Liver (tissue), 9 donors: ENCODE measurements around the gene UGT1A9. TPM values are rescaled to one million over a fixed set of nuclear protein-coding genes. Genes with fewer than 3 reads are reported as not detected.

Experiments used
- DNase-seq: peaks from one replicate; pipeline ENCODE4 v3.0.0-alpha.2; 2017; ENCODE audit warnings: low spot score
- H3K27ac ChIP-seq, 2 donors: one replicate each; pipeline ENCODE4 v1.7.0; 2013; ENCODE audit warnings: inconsistent platforms in 2 of 2, low read length in 2 of 2, control low read depth in 1 of 2, low read depth in 1 of 2, mild to moderate bottlenecking in 1 of 2
- H3K27me3 ChIP-seq, 4 donors: one replicate each; pipeline versions ENCODE4 v1.6.1 to v1.7.0; 2013; ENCODE audit warnings: low read length in 3 of 4, inconsistent platforms in 1 of 4, mild to moderate bottlenecking in 1 of 4, moderate library complexity in 1 of 4; ENCODE audit not compliant: control insufficient read depth in 4 of 4, insufficient read depth in 4 of 4
- H3K36me3 ChIP-seq, 4 donors: one replicate each; pipeline versions ENCODE4 v1.6.1 to v1.7.0; 2013; ENCODE audit warnings: low read length in 3 of 4, mild to moderate bottlenecking in 3 of 4, low read depth in 1 of 4, moderate library complexity in 1 of 4; ENCODE audit not compliant: control insufficient read depth in 4 of 4, insufficient read depth in 3 of 4
- H3K4me1 ChIP-seq, 4 donors: one replicate each; pipeline versions ENCODE4 v1.6.1 to v1.7.0; 2013; ENCODE audit warnings: low read length in 3 of 4, mild to moderate bottlenecking in 3 of 4, moderate library complexity in 1 of 4; ENCODE audit not compliant: control insufficient read depth in 4 of 4, insufficient read depth in 4 of 4
- H3K4me3 ChIP-seq, 3 donors: one replicate each; pipeline versions ENCODE4 v1.6.1 to v1.7.0; 2013; ENCODE audit warnings: low read length in 3 of 3, control low read depth in 1 of 3, low read depth in 1 of 3, mild to moderate bottlenecking in 1 of 3
- H3K9ac ChIP-seq, 2 donors: one replicate each; pipeline ENCODE4 v1.7.0; 2013; ENCODE audit warnings: low read length in 2 of 2, mild to moderate bottlenecking in 2 of 2, moderate library complexity in 2 of 2, control low read depth in 1 of 2, low read depth in 1 of 2
- H3K9me3 ChIP-seq, 4 donors: one replicate each; pipeline versions ENCODE4 v1.6.1 to v1.7.0; 2013; ENCODE audit warnings: low read length in 3 of 4; ENCODE audit not compliant: control insufficient read depth in 4 of 4
- EGR1 ChIP-seq, 2 donors: IDR thresholded peaks; 2 replicates each; pipeline ENCODE4 v1.6.1; 2016 to 2018; ENCODE audit warnings: antibody characterized with exemption in 2 of 2, low read depth in 2 of 2
- FOXA1 ChIP-seq: IDR thresholded peaks from 2 replicates; pipeline ENCODE4 v1.6.1; 2016; ENCODE audit warnings: antibody characterized with exemption
- FOXA2 ChIP-seq: IDR thresholded peaks from 2 replicates; pipeline ENCODE4 v1.6.1; 2016; ENCODE audit warnings: antibody characterized with exemption
- GABPA ChIP-seq, 2 donors: IDR thresholded peaks in 1 of 2; conservative IDR thresholded peaks in 1 of 2; 2 replicates each; pipeline ENCODE4 v1.6.1; 2016; ENCODE audit warnings: antibody characterized with exemption in 2 of 2, mild to moderate bottlenecking in 1 of 2, moderate library complexity in 1 of 2
- HNF4A ChIP-seq, 2 donors: conservative IDR thresholded peaks; 2 replicates each; pipeline ENCODE4 v1.6.1; 2016; ENCODE audit warnings: antibody characterized with exemption in 2 of 2, mild to moderate bottlenecking in 2 of 2
- HNF4G ChIP-seq: IDR thresholded peaks from 2 replicates; pipeline ENCODE4 v1.6.1; 2016; ENCODE audit warnings: antibody characterized with exemption
- JUND ChIP-seq, 2 donors: IDR thresholded peaks; 2 replicates each; pipeline ENCODE4 v1.6.1; 2016; ENCODE audit warnings: antibody characterized with exemption in 2 of 2
- NR2F2 ChIP-seq: IDR thresholded peaks from 2 replicates; pipeline ENCODE4 v1.6.1; 2016; ENCODE audit warnings: antibody characterized with exemption
- RAD21 ChIP-seq, 2 donors: IDR thresholded peaks; 2 replicates each; pipeline ENCODE4 v1.6.1; 2016; ENCODE audit warnings: antibody characterized with exemption in 2 of 2, mild to moderate bottlenecking in 2 of 2
- RXRA ChIP-seq, 2 donors: IDR thresholded peaks; 2 replicates each; pipeline ENCODE4 v1.6.1; 2017 to 2018; ENCODE audit warnings: antibody characterized with exemption in 2 of 2, mild to moderate bottlenecking in 1 of 2
- SP1 ChIP-seq: IDR thresholded peaks from 2 replicates; pipeline ENCODE4 v1.6.1; 2018; ENCODE audit warnings: antibody characterized with exemption, mild to moderate bottlenecking
- TAF1 ChIP-seq: conservative IDR thresholded peaks from 2 replicates; pipeline ENCODE4 v1.6.1; 2016; ENCODE audit warnings: antibody characterized with exemption, mild to moderate bottlenecking
- YY1 ChIP-seq: IDR thresholded peaks from 2 replicates; pipeline ENCODE4 v1.6.1; 2016; ENCODE audit warnings: antibody characterized with exemption, mild to moderate bottlenecking
- WGBS: extraction: QIAGEN DNeasy Blood & Tissue Kit; methylation state at CpG from one replicate; pipeline ENCODE4 v1.1.7; 2013; 5-methylcytosine and 5-hydroxymethylcytosine counted together
- polyA plus RNA-seq, 2 donors: library from polyadenylated mRNA; stranded (reverse) in 1 of 2; unstranded in 1 of 2; fragments of 200-250 nt in 1 of 2; fragments of >200 nt in 1 of 2; fragmentation: Nextera tagmentation in 1 of 2; extraction: Ambion mirVana in 1 of 2; gene quantifications; one replicate each; pipeline versions ENCODE4 v1.2.1 to v1.2.3, GENCODE V29; 2013 to 2015
- total RNA-seq, 2 donors: library from RNA; depleted of rRNA; stranded (reverse); fragments of >200 nt; gene quantifications; one replicate each; pipeline ENCODE4 v1.2.3, GENCODE V29; 2014
- TF ChIP-seq, protein P1 (sequence below): IDR thresholded peaks from 2 replicates; pipeline ENCODE4 v1.6.1; 2016; ENCODE audit warnings: antibody characterized with exemption
- TF ChIP-seq, protein P2 (sequence below): fragments of 150-350 bp; IDR thresholded peaks from 2 replicates; pipeline ENCODE4 v1.5.1; 2017; ENCODE audit warnings: improper control_type of control experiment, low read depth, low read length; ENCODE audit not compliant: missing input control
- TF ChIP-seq, protein P3 (sequence below): IDR thresholded peaks from 2 replicates; pipeline ENCODE4 v1.6.1; 2016; ENCODE audit warnings: antibody characterized with exemption, mild to moderate bottlenecking
- TF ChIP-seq, protein P4 (sequence below): IDR thresholded peaks from 2 replicates; pipeline ENCODE4 v1.6.1; 2016; ENCODE audit warnings: antibody characterized with exemption
- TF ChIP-seq, protein P5 (sequence below): IDR thresholded peaks from 2 replicates; pipeline ENCODE4 v1.6.1; 2016; ENCODE audit warnings: antibody characterized with exemption
- donor health status: healthy.
- donor health status: healthy.
- donor health status: healthy.
- donor health status: healthy.
- donor health status: healthy.

UGT1A9 gene
- total and polyA plus RNA-seq, 4 donors, result 14.3 to 62.3 (median 23.8) TPM; not detected in 1

DNA sequence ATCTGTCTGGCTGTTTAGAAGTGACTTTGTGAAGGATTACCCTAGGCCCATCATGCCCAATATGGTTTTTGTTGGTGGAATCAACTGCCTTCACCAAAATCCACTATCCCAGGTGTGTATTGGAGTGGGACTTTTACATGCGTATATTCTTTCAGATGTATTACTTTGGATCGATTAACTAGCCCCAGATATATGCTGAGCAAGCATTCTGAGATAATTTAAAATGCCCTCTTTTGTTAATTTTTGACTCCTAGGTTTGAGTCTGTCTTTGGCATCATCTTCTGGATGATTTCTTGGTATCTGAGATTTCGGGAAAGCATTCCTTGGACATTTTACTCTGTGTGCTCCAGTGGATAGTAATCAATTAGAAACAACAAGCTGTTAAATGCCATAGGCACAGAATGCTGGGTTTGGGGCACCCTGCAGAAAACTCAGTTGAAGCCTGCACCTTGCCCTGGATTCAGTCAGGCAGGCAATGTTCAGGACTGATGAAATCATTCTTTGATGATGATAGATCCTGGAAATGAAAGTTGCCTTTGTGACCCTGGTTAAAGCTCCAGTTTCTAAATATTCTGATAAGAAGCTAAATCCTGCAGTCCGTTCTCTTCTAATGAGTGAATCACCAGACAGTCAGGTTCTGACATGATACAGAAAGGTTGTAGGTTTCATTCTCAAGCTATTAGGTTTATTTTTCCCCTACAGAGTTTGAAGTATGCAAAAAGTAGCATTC, 89.5 kb downstream of the UGT1A9 start:
- DNase-seq, result no peak
- Histone ChIP-seq H3K36me3 (no peaks in the 10 kb centered on the region), H3K4me3 (peak overlapping the region; percentile 46 to 86 (median 73)), H3K9ac (peak overlapping the region; percentile 34 to 99), H3K27me3 (no peaks in the 10 kb centered on the region), H3K27ac (peak overlapping the region; percentile 85 to 94), H3K4me1 (peaks cover 7 to 58% (median 27%) of the 10 kb centered on the region in 4 donors), H3K9me3 (no peaks in the 10 kb centered on the region)
- TF ChIP-seq RXRA (IDR thresholded peaks at IDR 0.05) (peak; percentile 95), HNF4G (peak; percentile 51), SP1 (peak; percentile 96), YY1 (no peak), GABPA (IDR thresholded peaks at IDR 0.05 in 1 of 2, conservative IDR thresholded peaks at IDR 0.05 in 1 of 2) (no peak), FOXA2 (peak; percentile 18), FOXA1 (peak; percentile 43), HNF4A (conservative IDR thresholded peaks at IDR 0.05) (peak; percentile 90 to 96), JUND (IDR thresholded peaks at IDR 0.05) (peak; percentile 78 to 80), EGR1 (IDR thresholded peaks at IDR 0.05; ENCODE audit: low read depth in 2 of 2) (peak in 1 of 2 donors; percentile 37), TAF1 (peak; percentile 96), NR2F2 (peak; percentile 9), RAD21 (IDR thresholded peaks at IDR 0.05) (peak; percentile 25 to 42)
- TF ChIP-seq, protein P1, sequence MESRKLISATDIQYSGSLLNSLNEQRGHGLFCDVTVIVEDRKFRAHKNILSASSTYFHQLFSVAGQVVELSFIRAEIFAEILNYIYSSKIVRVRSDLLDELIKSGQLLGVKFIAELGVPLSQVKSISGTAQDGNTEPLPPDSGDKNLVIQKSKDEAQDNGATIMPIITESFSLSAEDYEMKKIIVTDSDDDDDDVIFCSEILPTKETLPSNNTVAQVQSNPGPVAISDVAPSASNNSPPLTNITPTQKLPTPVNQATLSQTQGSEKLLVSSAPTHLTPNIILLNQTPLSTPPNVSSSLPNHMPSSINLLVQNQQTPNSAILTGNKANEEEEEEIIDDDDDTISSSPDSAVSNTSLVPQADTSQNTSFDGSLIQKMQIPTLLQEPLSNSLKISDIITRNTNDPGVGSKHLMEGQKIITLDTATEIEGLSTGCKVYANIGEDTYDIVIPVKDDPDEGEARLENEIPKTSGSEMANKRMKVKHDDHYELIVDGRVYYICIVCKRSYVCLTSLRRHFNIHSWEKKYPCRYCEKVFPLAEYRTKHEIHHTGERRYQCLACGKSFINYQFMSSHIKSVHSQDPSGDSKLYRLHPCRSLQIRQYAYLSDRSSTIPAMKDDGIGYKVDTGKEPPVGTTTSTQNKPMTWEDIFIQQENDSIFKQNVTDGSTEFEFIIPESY, result peak; percentile 23
- TF ChIP-seq, protein P2, sequence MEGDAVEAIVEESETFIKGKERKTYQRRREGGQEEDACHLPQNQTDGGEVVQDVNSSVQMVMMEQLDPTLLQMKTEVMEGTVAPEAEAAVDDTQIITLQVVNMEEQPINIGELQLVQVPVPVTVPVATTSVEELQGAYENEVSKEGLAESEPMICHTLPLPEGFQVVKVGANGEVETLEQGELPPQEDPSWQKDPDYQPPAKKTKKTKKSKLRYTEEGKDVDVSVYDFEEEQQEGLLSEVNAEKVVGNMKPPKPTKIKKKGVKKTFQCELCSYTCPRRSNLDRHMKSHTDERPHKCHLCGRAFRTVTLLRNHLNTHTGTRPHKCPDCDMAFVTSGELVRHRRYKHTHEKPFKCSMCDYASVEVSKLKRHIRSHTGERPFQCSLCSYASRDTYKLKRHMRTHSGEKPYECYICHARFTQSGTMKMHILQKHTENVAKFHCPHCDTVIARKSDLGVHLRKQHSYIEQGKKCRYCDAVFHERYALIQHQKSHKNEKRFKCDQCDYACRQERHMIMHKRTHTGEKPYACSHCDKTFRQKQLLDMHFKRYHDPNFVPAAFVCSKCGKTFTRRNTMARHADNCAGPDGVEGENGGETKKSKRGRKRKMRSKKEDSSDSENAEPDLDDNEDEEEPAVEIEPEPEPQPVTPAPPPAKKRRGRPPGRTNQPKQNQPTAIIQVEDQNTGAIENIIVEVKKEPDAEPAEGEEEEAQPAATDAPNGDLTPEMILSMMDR, result no peak
- TF ChIP-seq, protein P3, sequence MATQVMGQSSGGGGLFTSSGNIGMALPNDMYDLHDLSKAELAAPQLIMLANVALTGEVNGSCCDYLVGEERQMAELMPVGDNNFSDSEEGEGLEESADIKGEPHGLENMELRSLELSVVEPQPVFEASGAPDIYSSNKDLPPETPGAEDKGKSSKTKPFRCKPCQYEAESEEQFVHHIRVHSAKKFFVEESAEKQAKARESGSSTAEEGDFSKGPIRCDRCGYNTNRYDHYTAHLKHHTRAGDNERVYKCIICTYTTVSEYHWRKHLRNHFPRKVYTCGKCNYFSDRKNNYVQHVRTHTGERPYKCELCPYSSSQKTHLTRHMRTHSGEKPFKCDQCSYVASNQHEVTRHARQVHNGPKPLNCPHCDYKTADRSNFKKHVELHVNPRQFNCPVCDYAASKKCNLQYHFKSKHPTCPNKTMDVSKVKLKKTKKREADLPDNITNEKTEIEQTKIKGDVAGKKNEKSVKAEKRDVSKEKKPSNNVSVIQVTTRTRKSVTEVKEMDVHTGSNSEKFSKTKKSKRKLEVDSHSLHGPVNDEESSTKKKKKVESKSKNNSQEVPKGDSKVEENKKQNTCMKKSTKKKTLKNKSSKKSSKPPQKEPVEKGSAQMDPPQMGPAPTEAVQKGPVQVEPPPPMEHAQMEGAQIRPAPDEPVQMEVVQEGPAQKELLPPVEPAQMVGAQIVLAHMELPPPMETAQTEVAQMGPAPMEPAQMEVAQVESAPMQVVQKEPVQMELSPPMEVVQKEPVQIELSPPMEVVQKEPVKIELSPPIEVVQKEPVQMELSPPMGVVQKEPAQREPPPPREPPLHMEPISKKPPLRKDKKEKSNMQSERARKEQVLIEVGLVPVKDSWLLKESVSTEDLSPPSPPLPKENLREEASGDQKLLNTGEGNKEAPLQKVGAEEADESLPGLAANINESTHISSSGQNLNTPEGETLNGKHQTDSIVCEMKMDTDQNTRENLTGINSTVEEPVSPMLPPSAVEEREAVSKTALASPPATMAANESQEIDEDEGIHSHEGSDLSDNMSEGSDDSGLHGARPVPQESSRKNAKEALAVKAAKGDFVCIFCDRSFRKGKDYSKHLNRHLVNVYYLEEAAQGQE, result peak; percentile 47
- TF ChIP-seq, protein P4, sequence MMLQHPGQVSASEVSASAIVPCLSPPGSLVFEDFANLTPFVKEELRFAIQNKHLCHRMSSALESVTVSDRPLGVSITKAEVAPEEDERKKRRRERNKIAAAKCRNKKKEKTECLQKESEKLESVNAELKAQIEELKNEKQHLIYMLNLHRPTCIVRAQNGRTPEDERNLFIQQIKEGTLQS, result peak; percentile 88
- TF ChIP-seq, protein P5, sequence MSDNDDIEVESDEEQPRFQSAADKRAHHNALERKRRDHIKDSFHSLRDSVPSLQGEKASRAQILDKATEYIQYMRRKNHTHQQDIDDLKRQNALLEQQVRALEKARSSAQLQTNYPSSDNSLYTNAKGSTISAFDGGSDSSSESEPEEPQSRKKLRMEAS, result no peak
- 38% methylated on average over 4 of the region's 4 CpGs for WGBS
